ENCODE results near the gene KIF5A.

Gene KIF5A

GRCh38 chr12:57529831-57530230, 20.0 kb upstream of the KIF5A start:
- in situ Hi-C loops (cut with HindIII; ENCODE audit: low pct_ligation_motif_present, low pct_unique_long_range_greater_than_20kb, low sequenced_read_pairs), result no loop called here
- DNase-seq, result no peak

DNA sequence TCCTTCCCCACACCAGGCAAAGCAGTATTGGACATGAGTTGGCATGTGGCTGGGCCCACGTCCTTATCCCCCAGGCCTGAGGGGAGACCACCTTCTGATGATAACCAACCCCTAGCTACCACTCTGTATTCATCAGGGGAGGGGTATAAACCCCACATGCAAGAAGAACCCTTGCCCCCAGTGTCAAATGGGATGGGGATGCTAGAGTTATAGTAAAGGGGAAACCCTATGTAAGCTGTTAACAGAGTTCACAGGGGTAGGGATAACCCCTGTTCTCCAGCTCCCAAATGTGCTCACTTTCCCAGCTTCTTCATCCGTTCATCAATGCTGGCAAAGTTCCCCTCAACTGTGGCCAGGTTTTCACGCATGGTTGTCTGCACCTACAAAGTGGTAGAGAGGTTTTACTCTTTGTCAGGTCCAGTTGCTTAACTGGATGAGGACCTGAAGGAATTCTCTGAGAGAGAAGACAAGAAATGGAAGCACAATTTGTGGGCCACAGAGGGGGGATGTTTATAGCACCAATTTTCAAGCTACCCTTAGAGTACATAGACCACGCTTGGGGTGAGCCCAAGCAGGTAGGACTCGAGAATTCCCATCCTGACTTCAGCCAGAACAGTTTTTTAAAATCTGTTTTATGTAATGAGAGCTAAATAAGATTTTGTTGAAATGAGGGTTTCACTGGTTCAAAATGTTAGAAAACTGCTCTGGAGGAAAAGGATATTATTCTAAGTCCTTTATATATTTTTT, 19.3 kb upstream of the KIF5A start:
- no peak for DNase-seq

DNA sequence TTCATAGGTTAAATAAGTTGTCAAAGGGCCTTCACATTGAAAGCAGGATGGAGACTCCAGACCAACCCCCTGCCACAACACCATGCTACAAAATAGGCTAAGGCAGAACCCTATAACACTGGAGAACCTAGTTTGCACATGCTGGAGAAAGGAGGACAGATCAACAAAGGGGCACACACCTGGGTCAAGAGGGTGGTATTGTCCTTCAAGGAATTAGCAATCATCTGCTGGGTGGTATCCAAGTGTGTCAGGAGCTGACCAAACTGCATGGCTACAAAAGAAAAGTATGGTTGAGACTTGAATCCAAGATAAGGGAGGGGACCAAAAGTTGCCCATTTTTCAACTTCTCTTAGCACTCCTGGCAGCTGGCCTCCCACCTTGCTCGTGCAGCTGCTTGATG, 18.0 kb upstream of the KIF5A start:
- DNase-seq, result no peak
- in situ Hi-C loops (cut with HindIII; ENCODE audit: low pct_ligation_motif_present, low pct_unique_long_range_greater_than_20kb, low sequenced_read_pairs), result no loop called here

More for the DNA sequence above, 19.3 kb upstream of the KIF5A start:
- in situ Hi-C loops (cut with HindIII; ENCODE audit: low pct_ligation_motif_present, low pct_unique_long_range_greater_than_20kb, low sequenced_read_pairs), result no loop called here

- in situ Hi-C loops (cut with HindIII; ENCODE audit: low pct_ligation_motif_present, low pct_unique_long_range_greater_than_20kb, low sequenced_read_pairs), result no loop called here
- no peak for DNase-seq
These were observed 16.7 kb upstream of the KIF5A start for GRCh38 chr12:57533108-57533507.

- in situ Hi-C loops (cut with HindIII; ENCODE audit: low pct_ligation_motif_present, low pct_unique_long_range_greater_than_20kb, low sequenced_read_pairs), result no loop called here
- no peak for DNase-seq
These were observed 15.6 kb upstream of the KIF5A start for GRCh38 chr12:57534250-57534649.

DNA sequence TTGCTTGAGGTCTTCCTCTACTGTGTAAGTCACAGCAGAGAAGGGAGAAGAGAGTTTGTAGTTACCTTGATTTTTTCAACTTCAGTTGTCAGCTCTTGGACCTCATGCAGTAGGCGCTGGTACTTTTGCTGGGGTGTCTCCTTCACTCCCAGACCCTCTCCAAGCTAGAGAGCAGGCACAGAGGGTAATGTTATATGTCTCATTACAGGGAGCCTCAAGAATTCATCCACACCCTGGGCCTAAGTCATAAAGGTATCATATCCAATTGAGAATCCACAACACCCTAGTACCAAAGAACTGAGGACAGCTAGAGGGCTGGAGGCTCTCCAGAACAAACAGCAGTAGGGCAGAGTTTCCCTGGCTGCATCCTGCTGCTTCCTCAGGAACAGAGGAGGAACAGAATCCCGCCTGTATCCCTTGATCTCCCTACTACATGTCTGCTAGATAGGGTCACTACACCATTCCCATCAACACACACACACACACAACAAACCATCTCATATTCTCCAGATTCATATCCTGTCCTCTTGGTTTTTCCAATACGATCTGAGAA, 14.8 kb upstream of the KIF5A start:
- in situ Hi-C loops (cut with HindIII; ENCODE audit: low pct_ligation_motif_present, low pct_unique_long_range_greater_than_20kb, low sequenced_read_pairs), result no loop called here
- DNase-seq, result no peak

- in situ Hi-C loops (cut with HindIII; ENCODE audit: low pct_ligation_motif_present, low pct_unique_long_range_greater_than_20kb, low sequenced_read_pairs), result no loop called here
- DNase-seq, result no peak
These were observed 13.9 kb upstream of the KIF5A start for GRCh38 chr12:57535764-57536596.

DNA sequence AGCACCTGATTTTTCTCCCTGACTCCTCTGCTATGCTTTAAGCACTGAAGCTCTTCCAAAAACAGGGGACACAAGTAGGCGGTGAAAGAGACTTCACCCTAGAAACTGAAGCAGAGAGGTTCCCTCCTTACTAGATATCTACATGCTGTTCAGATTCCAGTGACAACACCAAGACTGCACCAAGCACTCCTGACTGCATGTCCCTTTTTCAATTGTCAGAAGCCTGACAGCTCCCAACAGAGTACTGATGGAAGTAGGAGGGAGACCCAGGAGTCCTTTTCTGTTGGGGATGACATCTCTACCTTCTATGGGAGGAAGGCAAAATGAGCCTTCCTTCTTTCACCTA, 13.3 kb upstream of the KIF5A start:
- no peak for DNase-seq
- in situ Hi-C loops (cut with HindIII; ENCODE audit: low pct_ligation_motif_present, low pct_unique_long_range_greater_than_20kb, low sequenced_read_pairs), result no loop called here

DNA sequence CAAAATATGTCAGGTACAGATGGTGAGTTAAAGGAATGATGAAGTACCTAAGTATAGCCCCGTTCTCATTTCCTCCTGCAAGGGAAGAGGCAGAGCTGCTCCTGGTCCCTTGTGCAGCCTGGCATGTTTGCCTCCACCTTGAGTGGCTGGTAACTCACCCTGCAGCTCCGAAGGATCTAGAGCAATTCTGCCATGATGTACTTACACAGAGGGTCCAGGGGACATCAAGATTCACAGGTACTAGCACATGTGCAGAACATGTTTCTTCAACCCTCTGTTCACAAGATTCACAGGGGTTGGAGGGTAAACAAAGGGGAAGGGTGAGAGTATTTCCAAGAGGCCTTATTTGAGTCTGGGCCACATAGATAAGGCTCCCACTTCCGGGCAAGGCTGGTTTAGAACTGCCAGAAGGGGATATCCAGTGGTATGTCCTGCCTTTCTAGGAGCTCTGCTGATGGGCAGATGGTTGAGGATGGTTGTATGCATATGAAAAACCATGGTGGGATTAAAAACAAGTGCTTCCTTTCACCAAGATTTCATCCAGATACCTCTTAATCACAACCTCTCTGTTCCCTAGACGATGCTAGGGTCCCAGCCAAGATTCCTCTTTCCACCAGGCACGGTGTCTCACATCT, 10.6 kb upstream of the KIF5A start:
- DNase-seq, result no peak
- in situ Hi-C loops (cut with HindIII; ENCODE audit: low pct_ligation_motif_present, low pct_unique_long_range_greater_than_20kb, low sequenced_read_pairs), result no loop called here

DNA sequence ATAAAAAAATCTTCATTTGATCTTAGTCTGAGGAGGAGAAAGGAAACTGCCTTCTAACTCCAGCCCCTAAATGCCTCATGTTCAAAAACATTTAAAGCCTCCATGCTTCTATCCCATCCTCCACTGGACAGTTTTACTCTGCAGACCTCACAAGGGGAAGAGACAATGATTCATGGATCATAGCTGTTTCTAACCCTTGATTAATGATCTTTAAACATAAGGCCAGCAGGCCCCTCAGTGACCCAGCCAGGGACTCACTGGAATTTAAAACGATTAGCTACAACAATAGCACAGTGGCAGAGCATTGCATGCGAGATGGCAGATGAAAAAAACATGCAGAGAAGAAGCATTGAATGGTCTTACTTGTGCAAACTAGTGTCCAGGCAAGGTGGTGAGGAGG, 8.8 kb upstream of the KIF5A start:
- in situ Hi-C loops (cut with HindIII; ENCODE audit: low pct_ligation_motif_present, low pct_unique_long_range_greater_than_20kb, low sequenced_read_pairs), result no loop called here
- DNase-seq, result no peak

GRCh38 chr12:57541717-57542116, 8.1 kb upstream of the KIF5A start:
- in situ Hi-C loops (cut with HindIII; ENCODE audit: low pct_ligation_motif_present, low pct_unique_long_range_greater_than_20kb, low sequenced_read_pairs), result no loop called here
- no peak for DNase-seq

GRCh38 chr12:57543581-57543980, 6.3 kb upstream of the KIF5A start:
- in situ Hi-C loops (cut with HindIII; ENCODE audit: low pct_ligation_motif_present, low pct_unique_long_range_greater_than_20kb, low sequenced_read_pairs), result no loop called here
- DNase-seq, result no peak

DNA sequence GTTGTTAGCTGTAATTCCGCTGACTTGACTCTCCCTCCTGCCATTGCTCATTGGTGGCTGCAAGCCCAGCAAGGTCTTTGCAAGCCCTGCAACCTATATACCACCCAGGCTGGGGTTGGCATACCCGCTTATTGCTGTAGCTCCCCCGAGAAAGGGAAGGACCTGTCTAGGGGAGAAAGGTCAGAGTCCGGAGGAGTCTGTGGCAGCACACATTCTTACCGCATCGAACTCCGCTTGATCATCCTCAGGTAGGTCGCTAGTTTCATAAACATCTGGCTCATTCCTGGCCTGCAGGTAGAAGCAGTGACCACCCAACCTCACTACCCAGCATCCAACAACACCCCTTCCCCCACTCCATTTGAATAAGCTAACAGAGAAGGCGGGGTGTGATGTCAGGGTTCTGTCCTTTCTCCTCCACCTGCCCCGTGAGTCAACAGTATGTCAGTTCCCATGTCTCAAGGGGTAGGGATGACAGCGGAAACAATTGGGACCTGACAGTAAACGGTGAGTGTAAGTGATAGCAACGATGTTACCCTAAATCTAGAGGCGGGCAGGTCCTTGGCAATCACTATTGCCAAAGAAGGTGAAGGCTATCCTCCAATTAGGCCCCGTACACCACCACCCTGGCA, 3.9 kb upstream of the KIF5A start:
- in situ Hi-C loops (cut with HindIII; ENCODE audit: low pct_ligation_motif_present, low pct_unique_long_range_greater_than_20kb, low sequenced_read_pairs), result no loop called here
- DNase-seq, result no peak

DNA sequence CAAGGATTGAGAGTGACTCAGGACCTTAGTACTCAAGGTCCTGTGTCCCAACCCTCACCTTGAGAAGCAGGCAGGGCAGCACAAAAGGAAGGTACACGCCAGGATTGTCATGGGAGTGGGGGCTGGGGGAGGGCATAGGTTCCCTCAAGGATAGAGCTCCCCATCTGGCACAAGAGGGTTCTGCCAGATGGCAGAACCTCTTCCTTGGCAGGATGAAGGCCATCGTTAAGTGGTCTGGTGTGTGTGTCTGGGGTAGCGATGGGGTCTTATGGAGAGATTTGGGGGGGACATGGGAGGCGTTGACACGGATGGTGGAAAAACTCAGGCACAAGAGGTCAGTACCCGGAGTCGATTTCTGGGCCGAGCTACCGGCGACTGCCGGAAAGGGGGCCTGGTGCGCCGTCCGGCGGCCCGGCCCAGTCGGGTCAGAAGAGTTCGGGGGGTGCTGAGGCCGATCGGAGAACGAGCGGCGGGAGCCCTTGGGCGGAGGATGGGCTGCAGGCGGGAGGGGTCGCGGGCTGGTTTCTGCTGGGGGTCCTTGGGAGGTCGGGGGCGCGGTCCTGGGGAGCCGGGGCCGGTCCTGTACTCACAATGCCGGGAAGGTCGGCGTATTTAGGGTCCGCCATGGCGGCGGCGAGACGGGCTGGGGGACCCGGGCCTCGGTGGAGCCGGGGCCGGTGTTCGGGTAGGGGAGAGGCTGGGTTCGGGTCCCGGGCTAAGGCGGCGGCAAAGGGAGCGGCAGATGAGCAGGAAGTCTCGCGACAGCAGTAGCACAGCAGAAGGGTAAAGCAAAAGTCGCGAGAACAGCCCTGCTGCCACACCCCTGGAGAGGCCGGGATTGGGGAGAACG, 3.2 kb upstream of the KIF5A start, which contains the start of gene DCTN2:
Gene DCTN2, minus strand, starts transcription at position 755 of the 850 bp plus-strand sequence. Its CDS starts 129 bp downstream, at position 626.
- in situ Hi-C loops (cut with HindIII; ENCODE audit: low pct_ligation_motif_present, low pct_unique_long_range_greater_than_20kb, low sequenced_read_pairs), result no loop called here

DNA sequence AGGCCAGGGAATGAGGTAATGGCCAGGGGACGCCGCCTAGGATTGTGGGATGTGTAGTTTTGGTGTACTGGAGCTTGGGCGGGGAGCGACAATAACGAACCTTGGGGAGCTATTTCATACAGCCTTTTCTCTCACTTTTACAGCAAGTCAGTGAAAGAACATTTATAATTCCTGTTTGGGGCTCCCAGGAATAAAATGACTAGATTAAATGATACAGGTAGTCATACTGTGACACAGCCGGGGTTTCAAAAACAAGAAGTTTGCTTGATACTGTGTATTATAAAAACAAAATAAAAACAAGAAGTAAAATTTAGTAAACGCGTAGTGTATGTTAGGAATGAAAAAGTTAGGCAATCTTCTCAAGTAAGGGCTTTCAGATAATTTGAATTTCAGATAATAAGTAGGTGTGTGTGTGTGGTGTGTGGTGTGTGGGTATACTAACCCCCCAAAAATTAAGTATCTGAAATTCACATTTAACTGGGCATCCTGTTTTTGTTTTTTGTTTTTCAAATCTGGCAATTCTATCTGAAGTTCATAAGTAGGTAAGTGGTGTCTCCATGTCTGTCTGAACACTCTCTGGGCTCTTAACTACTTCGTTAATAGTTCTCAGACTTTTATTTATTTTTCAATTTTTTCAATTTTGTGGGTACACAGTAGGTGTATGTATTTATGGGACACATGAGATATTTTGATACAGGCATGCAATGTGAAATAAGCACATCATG, 2.4 kb upstream of the KIF5A start:
- no peak for DNase-seq
- in situ Hi-C loops (cut with HindIII; ENCODE audit: low pct_ligation_motif_present, low pct_unique_long_range_greater_than_20kb, low sequenced_read_pairs), result no loop called here

More for the DNA sequence above, 3.2 kb upstream of the KIF5A start, which contains the start of gene DCTN2:
- DNase-seq, result peak; percentile 100

GRCh38 chr12:57548013-57548315, 1.9 kb upstream of the KIF5A start:
- DNase-seq, result no peak
- in situ Hi-C loops (cut with HindIII; ENCODE audit: low pct_ligation_motif_present, low pct_unique_long_range_greater_than_20kb, low sequenced_read_pairs), result no loop called here

DNA sequence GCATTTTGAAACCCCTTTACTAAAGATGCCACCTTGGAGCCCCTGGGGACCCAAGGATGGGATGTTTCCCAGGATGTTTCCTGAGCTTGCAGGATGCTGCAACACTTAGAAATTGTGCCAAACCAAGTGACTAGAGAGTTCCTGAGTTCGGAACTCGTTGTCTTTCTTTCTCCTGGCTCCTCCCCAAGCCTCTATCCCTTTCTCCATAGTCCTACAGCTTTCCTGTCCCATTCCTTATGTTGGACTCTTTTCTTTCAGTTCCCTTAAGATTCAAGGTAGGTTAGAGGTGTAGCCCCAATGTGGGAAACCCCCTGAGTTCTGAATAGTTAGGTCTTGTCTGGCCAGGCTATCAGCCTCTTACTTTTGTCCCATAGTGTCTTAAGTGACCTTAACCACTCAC, 1.4 kb upstream of the KIF5A start:
- DNase-seq, result no peak
- in situ Hi-C loops (cut with HindIII; ENCODE audit: low pct_ligation_motif_present, low pct_unique_long_range_greater_than_20kb, low sequenced_read_pairs), result no loop called here
